ENCODE measurements around the gene REXO1.

Gene REXO1

GRCh38 chr19:1840541-1841115 is 7.7 kb downstream of the REXO1 start (continued):
- TF ChIP-seq KLF1 (tag by site-specific recombination; IDR thresholded peaks at IDR 0.05) (peak; percentile 39; the same call in 1 of the 2 replicates), ZNF423 (tag by site-specific recombination; IDR thresholded peaks at IDR 0.05) (no peak), ZNF629 (tag by site-specific recombination; IDR thresholded peaks at IDR 0.05) (no peak), ZNF114 (tag by site-specific recombination; IDR thresholded peaks at IDR 0.05) (no peak), ZNF274 (IDR thresholded peaks at IDR 0.05; ENCODE audit: low read length) (no peak), ZNF274 (tag by site-specific recombination; IDR thresholded peaks at IDR 0.05; ENCODE audit: borderline replicate concordance) (no peak), ZNF510 (tag by site-specific recombination; IDR thresholded peaks at IDR 0.05; ENCODE audit: insufficient replicate concordance) (no peak), ZNF600 (tag by site-specific recombination; IDR thresholded peaks at IDR 0.05) (no peak), SP2 (tag by site-specific recombination; IDR thresholded peaks at IDR 0.05) (peak; percentile 22; the same call in 1 of the 2 replicates)

- H3K36me3 ChIP-seq (ENCODE audit: control insufficient read depth in 2 of 2, insufficient read depth in 1 of 2, low read length in 2 of 2): peaks cover 0 to 23% of the 10 kb centered on the region in 2 experiments; a peak in 2 of 3 replicates
- POLR2A ChIA-PET: interaction anchor here (0.6 kb wide), 2 partner anchors 14 to 74 kb away, joined by 3 to 4 read pairs; no protein-coding TSS in a partner anchor
- CTCF ChIA-PET: interaction anchor here (1.4 to 5.3 kb wide), 4 partner anchors 9 to 15 kb away, joined by 4 to 53 read pairs (median 15); partner anchors contain the start of gene REXO1
Observed at GRCh38 chr19:1839658-1840540, 8.4 kb downstream of the REXO1 start.

GRCh38 chr19:1837625-1838105 is 10.6 kb downstream of the REXO1 start:
- Histone ChIP-seq H3K36me3 (ENCODE audit: control insufficient read depth in 2 of 2, insufficient read depth in 1 of 2, low read length in 2 of 2) (peaks cover 0 to 12% of the 10 kb centered on the region in 2 experiments; a peak in 2 of 3 replicates), H3K27ac (ENCODE audit: extremely low read depth, low read depth, low read length) (no peak overlapping the region), H3K4me3 (ENCODE audit: low read depth, low read length) (no peak overlapping the region), H3K9me3 (ENCODE audit: control insufficient read depth, insufficient read depth, low read depth, low read length) (no peaks in the 10 kb centered on the region), H3K4me1 (ENCODE audit: control insufficient read depth, insufficient read depth, low read length) (no peaks in the 10 kb centered on the region)
- CTCF ChIA-PET: interaction anchor here (0.5 to 5.3 kb wide), 26 partner anchors 9 to 314 kb away, joined by 3 to 53 read pairs (median 4); partner anchors contain the start of gene REXO1
- POLR2A ChIA-PET: interaction anchor here (0.7 to 1.9 kb wide), 5 partner anchors 9 to 444 kb away, joined by 3 to 5 read pairs (median 5); no protein-coding TSS in a partner anchor
- TF ChIP-seq ZNF664 (tag by site-specific recombination; IDR thresholded peaks at IDR 0.05) (no peak), ZSCAN16 (tag by site-specific recombination; IDR thresholded peaks at IDR 0.05) (peak; percentile 92), GLIS2 (tag by site-specific recombination; IDR thresholded peaks at IDR 0.05) (0 out of 2 replicates have a peak, but pooled peaks have one; percentile 35), KLF1 (tag by site-specific recombination; IDR thresholded peaks at IDR 0.05) (no peak), ATF2 (tag by site-specific recombination; IDR thresholded peaks at IDR 0.05; ENCODE audit: low read depth) (no peak), GFI1B (tag by site-specific recombination; IDR thresholded peaks at IDR 0.05) (no peak), ZBTB20 (tag by site-specific recombination; IDR thresholded peaks at IDR 0.05) (no peak), ZNF654 (tag by site-specific recombination; IDR thresholded peaks at IDR 0.05; ENCODE audit: low read depth) (peak; percentile 29; the same call in 1 of the 2 replicates), ZNF18 (tag by site-specific recombination; IDR thresholded peaks at IDR 0.05) (no peak), INSM2 (tag by site-specific recombination; IDR thresholded peaks at IDR 0.05) (no peak), ZNF513 (tag by site-specific recombination; IDR thresholded peaks at IDR 0.05) (no peak), ZFP37 (tag by site-specific recombination; IDR thresholded peaks at IDR 0.05) (no peak), ZBTB17 (tag by site-specific recombination; IDR thresholded peaks at IDR 0.05) (no peak), ZNF558 (tag by site-specific recombination; IDR thresholded peaks at IDR 0.05) (no peak), ZNF132 (tag by site-specific recombination; IDR thresholded peaks at IDR 0.05; ENCODE audit: borderline replicate concordance) (no peak), IKZF3 (tag by site-specific recombination; IDR thresholded peaks at IDR 0.05) (no peak), RBAK (tag by site-specific recombination; IDR thresholded peaks at IDR 0.05) (no peak)

More at GRCh38 chr19:1839658-1840540, 8.4 kb downstream of the REXO1 start:
- H3K4me3 ChIP-seq (ENCODE audit: low read depth, low read length): no peak overlapping the region
- TF ChIP-seq KLF1 (tag by site-specific recombination; IDR thresholded peaks at IDR 0.05): peak; percentile 31; the same call in 1 of the 2 replicates
- TF ChIP-seq ZNF184 (tag by site-specific recombination; IDR thresholded peaks at IDR 0.05): no peak
- no peaks in the 10 kb centered on the region for H3K9me3 ChIP-seq (ENCODE audit: control insufficient read depth, insufficient read depth, low read depth, low read length)
- no peak overlapping the region for H3K27ac ChIP-seq (ENCODE audit: extremely low read depth, low read depth, low read length)
- H3K4me1 ChIP-seq (ENCODE audit: control insufficient read depth, insufficient read depth, low read length): no peaks in the 10 kb centered on the region

All from HEK293 (cell line).